Spleen (tissue), 11 donors: ENCODE results near the gene TNPO3. TPM values are rescaled to one million over a fixed set of nuclear protein-coding genes. Genes with fewer than 3 reads are reported as not detected.
A peak's percentile ranks its signal among the peaks of the same experiment; 100 is the strongest.

Source experiments
- DNase-seq: peaks from one replicate; pipeline ENCODE4 v3.0.0-alpha.2; 2020
- H3K27ac ChIP-seq, 8 donors: fragments of 200-600 bp; sonication (generic) in 7 of 8; 1 replicate in 4 of 8; 2 replicates in 4 of 8; pipeline versions ENCODE4 v1.5.0 to v1.8.0; 2016 to 2021; ENCODE audit warnings: inconsistent platforms in 4 of 8, mild to moderate bottlenecking in 4 of 8, moderate library complexity in 1 of 8
- H3K27me3 ChIP-seq, 7 donors: fragments of 200-600 bp; sonication (generic) in 6 of 7; replicated peaks in 1 of 7; 1 replicate in 4 of 7; 2 replicates in 3 of 7; pipeline versions ENCODE4 v1.5.0 to v1.8.0; 2016 to 2021; ENCODE audit warnings: inconsistent platforms in 3 of 7, mild to moderate bottlenecking in 1 of 7
- H3K36me3 ChIP-seq, 6 donors: fragments of 200-600 bp; sonication (generic) in 5 of 6; 1 replicate in 4 of 6; 2 replicates in 2 of 6; pipeline versions ENCODE4 v1.5.0 to v1.8.0; 2016 to 2021; ENCODE audit warnings: inconsistent platforms in 2 of 6
- H3K4me1 ChIP-seq, 6 donors: fragments of 200-600 bp; sonication (generic) in 5 of 6; 1 replicate in 3 of 6; 2 replicates in 3 of 6; pipeline versions ENCODE4 v1.5.0 to v1.8.0; 2016 to 2021; ENCODE audit warnings: inconsistent platforms in 3 of 6
- H3K4me3 ChIP-seq, 8 donors: fragments of 200-600 bp; sonication (generic) in 7 of 8; 1 replicate in 4 of 8; 2 replicates in 4 of 8; pipeline versions ENCODE4 v1.5.0 to v1.8.0; 2016 to 2021; ENCODE audit warnings: inconsistent platforms in 4 of 8, mild to moderate bottlenecking in 4 of 8, moderate library complexity in 2 of 8
- H3K9me3 ChIP-seq, 8 donors: fragments of 200-600 bp; sonication (generic) in 7 of 8; 1 replicate in 4 of 8; 2 replicates in 4 of 8; pipeline versions ENCODE4 v1.5.0 to v1.8.0; 2016 to 2021; ENCODE audit warnings: inconsistent platforms in 4 of 8
- POLR2A ChIP-seq, 3 donors: fragments of 450-650 bp; IDR thresholded peaks; one replicate each; pipeline ENCODE4 v1.5.1; 2017; ENCODE audit warnings: antibody characterized with exemption in 3 of 3, mild to moderate bottlenecking in 1 of 3
- POLR2AphosphoS5 ChIP-seq, 3 donors: sonication (generic); formaldehyde crosslinking; IDR thresholded peaks; one replicate each; pipeline ENCODE4 v1.5.1; 2017; ENCODE audit warnings: antibody characterized with exemption in 3 of 3
- WGBS, 5 donors: extraction: QIAGEN DNeasy Blood & Tissue Kit in 3 of 5; methylation state at CpG; one replicate each; pipeline versions ENCODE4 v1.1.5 to v1.1.7; 2013 to 2018; 5-methylcytosine and 5-hydroxymethylcytosine counted together
- intact Hi-C: fragments of 100-400 bp; cut with DNase I; formaldehyde crosslinking; loops from one replicate; pipeline ENCODE4 v1.15.0; 2023; ENCODE audit warnings: low total_unique reads
- polyA plus RNA-seq, 3 donors: library from polyadenylated mRNA; stranded (reverse); fragments of 200-250 nt; gene quantifications; one replicate each; pipeline ENCODE4 v1.2.1, GENCODE V29; 2013
- total RNA-seq, 7 donors: library from RNA; depleted of rRNA in 3 of 7; stranded (reverse); fragments of >200 nt in 3 of 7; fragmentation: NEBNext Ultra II Directional in 4 of 7; extraction: Animal tissue kit (Norgen Biotek cat#: 25700) in 4 of 7; gene quantifications; one replicate each; pipeline versions ENCODE4 v1.1.0 to v1.2.1, GENCODE V29; 2016 to 2021
- TF ChIP-seq, protein P1 (sequence below), 11 experiments: fragments of 200-600 bp in 7 of 11; fragments of 450-650 bp in 4 of 11; sonication (generic) in 4 of 11; IDR thresholded peaks in 8 of 11; conservative IDR thresholded peaks in 3 of 11; 1 replicate in 7 of 11; 2 replicates in 4 of 11; pipeline versions ENCODE4 v1.4.0 to v1.8.0; 2016 to 2021; ENCODE audit warnings: antibody characterized with exemption in 11 of 11, inconsistent platforms in 4 of 11, mild to moderate bottlenecking in 1 of 11
- donor health status: healthy with polysubstance abuse.
- donor health status: DM: no; HTN: no; CAD: no; lungs with moderate emphysema.
- donor health status: DM: no; HTN: no; CAD: no.
- donor health status: Bipolar disorder and iron deficiency.
- donor health status: healthy.
- donor health status: DM: no; HTN: no; CAD: no.
- donor health status: DM: yes; HTN: yes; CAD: no.

The TNPO3 gene
- total and polyA plus RNA-seq, 10 donors, result 11.2 to 49.0 (median 35.1) TPM

DNA sequence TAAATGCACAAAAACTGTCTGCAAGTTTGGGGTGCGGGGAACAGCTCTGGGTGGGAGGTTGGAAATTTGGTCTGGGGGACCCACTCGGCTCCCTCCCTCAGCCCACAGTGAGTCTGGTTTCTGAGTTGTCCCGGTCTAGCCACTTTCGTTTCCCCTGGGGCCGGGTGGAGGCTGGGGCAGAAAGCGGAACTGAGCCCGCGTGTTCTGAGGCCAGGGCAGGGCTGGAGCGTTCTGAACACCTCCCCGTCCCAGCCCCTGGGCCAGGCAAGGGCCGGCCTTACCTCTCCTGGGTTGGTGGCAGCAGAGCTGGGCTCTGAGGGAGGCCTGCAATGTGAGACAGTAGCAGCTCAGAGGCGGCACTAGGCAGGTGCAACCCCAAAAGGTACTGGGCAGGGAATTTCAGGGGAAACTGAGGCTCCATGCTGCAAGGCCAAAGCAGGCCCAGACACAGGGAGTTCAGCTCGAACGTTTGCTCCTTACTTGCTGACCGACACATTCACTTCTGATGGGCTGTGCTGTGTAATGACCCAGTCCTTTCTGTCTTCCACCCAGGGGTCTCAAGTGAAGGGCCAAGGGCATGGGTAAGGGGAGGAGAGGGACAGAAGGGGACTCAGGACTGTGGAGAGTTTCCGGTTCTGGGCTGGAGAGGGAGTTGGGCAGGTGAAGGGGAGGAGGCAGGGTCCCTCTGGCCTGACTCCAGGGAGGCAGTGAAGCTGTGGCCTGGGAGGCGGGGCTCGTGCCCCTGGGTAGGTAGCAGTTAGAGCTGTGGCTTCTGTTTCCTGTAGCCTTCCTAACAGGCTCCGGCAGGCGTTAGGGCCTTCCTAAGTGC is 114.2 kb downstream of the TNPO3 start:
- H3K27ac ChIP-seq, result peak overlapping the region; percentile 45 to 91 (median 84)
- H3K36me3 ChIP-seq, result peaks cover 0 to 41% (median 10%) of the 10 kb centered on the region in 6 donors
- H3K27me3 ChIP-seq, result peaks cover 0 to 32% (median 0%) of the 10 kb centered on the region in 7 donors
- TF ChIP-seq POLR2A (IDR thresholded peaks at IDR 0.05) (peak in 1 of 3 donors; percentile 21), POLR2AphosphoS5 (IDR thresholded peaks at IDR 0.05) (peak; percentile 55 to 76 (median 71))
- TF ChIP-seq, protein P1, sequence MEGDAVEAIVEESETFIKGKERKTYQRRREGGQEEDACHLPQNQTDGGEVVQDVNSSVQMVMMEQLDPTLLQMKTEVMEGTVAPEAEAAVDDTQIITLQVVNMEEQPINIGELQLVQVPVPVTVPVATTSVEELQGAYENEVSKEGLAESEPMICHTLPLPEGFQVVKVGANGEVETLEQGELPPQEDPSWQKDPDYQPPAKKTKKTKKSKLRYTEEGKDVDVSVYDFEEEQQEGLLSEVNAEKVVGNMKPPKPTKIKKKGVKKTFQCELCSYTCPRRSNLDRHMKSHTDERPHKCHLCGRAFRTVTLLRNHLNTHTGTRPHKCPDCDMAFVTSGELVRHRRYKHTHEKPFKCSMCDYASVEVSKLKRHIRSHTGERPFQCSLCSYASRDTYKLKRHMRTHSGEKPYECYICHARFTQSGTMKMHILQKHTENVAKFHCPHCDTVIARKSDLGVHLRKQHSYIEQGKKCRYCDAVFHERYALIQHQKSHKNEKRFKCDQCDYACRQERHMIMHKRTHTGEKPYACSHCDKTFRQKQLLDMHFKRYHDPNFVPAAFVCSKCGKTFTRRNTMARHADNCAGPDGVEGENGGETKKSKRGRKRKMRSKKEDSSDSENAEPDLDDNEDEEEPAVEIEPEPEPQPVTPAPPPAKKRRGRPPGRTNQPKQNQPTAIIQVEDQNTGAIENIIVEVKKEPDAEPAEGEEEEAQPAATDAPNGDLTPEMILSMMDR (IDR thresholded peaks at IDR 0.05 in 8 of 11, conservative IDR thresholded peaks at IDR 0.05 in 3 of 11), result no peak
- WGBS, 5 donors, result 15 to 48% (median 29%) methylated on average over 19 to 20 of the region's 20 CpGs
- peak; percentile 97 for DNase-seq
- no peaks in the 10 kb centered on the region for H3K9me3 ChIP-seq
- H3K4me3 ChIP-seq, result peak overlapping the region in 7 of 8 donors; percentile 16 to 88 (median 79)
- intact Hi-C loops, result no loop called here
- peaks cover 0 to 89% (median 53%) of the 10 kb centered on the region in 6 donors for H3K4me1 ChIP-seq

DNA sequence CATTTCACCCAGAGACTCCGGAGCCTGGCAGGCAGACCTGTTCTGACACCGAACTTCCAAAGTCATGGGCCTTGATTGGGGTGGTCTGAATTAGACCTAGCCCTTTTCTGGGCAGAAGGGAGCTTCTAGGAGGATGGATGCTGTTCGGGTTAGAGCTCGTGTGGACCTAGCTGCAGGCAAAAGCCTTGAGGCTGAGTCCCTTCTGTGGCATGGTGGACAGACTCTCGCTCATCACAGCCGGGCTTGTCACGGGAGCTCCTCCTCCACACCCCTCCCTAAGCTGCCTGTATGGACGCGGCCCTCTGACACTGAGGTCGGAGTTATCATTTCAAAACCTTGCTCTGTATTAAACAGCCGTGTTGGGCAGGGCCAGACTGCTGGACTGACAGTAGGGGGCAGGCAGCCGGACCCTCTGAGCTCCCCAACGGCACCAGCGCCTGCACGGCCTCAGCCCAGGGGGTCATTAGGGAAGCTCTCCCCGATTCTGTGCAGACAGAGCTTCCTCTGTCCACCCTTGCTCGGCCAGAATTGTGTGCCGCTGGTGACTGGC is 115.0 kb downstream of the TNPO3 start:
- TF ChIP-seq POLR2AphosphoS5 (IDR thresholded peaks at IDR 0.05), result no peak
- no peak for TF ChIP-seq POLR2A (IDR thresholded peaks at IDR 0.05)
- TF ChIP-seq, protein P1 (IDR thresholded peaks at IDR 0.05 in 8 of 11, conservative IDR thresholded peaks at IDR 0.05 in 3 of 11), result no peak
- peak; percentile 83 for DNase-seq
- peaks cover 0 to 96% (median 61%) of the 10 kb centered on the region in 6 donors for H3K4me1 ChIP-seq
- H3K4me3 ChIP-seq, result peak overlapping the region in 7 of 8 donors; percentile 16 to 88 (median 79)
- H3K9me3 ChIP-seq, result no peaks in the 10 kb centered on the region
- H3K27ac ChIP-seq, result peak overlapping the region; percentile 45 to 91 (median 84)
- peaks cover 0 to 34% (median 3%) of the 10 kb centered on the region in 6 donors for H3K36me3 ChIP-seq
- WGBS, 5 donors, result 36 to 54% (median 41%) methylated on average over 11 to 18 of the region's 18 CpGs
- H3K27me3 ChIP-seq, result peaks cover 0 to 32% (median 0%) of the 10 kb centered on the region in 7 donors
- intact Hi-C loops, result no loop called here

DNA sequence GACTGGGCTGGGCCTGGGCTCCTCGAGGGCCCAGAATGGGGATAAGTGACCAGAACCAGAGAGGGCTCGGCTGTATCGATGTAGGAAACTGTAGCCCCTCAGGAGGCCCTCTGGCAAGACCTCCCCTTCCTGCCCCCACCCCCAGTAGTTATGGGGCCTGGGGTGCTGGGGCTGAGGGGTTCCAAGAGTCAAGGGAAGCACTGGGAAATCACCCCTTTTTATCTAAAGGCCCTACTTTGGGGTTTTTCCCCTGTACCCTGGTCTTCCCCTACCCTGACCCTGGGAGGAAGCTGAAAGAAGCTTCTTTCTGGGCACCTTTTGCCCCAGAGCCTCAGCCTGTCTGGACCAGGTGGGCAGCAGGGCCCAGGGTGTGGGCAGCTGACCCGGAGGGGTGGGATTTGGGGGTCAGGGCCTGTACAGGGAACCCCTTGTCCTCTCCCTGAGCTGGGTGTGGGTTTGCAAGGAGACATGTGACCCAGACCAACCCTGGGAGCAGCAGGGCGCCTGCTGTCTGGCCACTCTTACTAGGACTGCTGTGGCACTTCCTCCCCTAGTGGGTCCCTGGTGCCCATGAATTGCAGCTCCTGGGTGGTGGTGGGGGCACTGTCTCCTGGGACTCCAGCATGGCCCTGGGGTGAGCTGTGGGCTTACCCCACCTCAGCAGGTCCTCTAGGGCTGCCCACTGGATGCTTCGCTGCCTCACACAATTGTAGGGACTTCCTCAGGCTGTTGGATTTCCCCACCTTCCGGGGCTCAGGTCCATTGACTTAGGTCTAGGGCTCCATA is 115.6 kb downstream of the TNPO3 start:
- Histone ChIP-seq H3K9me3 (no peaks in the 10 kb centered on the region), H3K36me3 (peaks cover 0 to 27% (median 3%) of the 10 kb centered on the region in 6 donors), H3K4me3 (peak overlapping the region; percentile 49 to 88 (median 78)), H3K4me1 (peaks cover 4 to 97% (median 68%) of the 10 kb centered on the region in 6 donors), H3K27ac (peak overlapping the region; percentile 63 to 91 (median 84)), H3K27me3 (peaks cover 0 to 32% (median 0%) of the 10 kb centered on the region in 7 donors)
- DNase-seq, result peak; percentile 81
- WGBS, 5 donors, result 4 to 49% (median 25%) methylated on average over 3 to 7 of the region's 7 CpGs
- peak in 2 of 3 donors; percentile 5 to 54 for TF ChIP-seq POLR2AphosphoS5 (IDR thresholded peaks at IDR 0.05)
- no peak for TF ChIP-seq POLR2A (IDR thresholded peaks at IDR 0.05)
- intact Hi-C loops, result no loop called here

DNA sequence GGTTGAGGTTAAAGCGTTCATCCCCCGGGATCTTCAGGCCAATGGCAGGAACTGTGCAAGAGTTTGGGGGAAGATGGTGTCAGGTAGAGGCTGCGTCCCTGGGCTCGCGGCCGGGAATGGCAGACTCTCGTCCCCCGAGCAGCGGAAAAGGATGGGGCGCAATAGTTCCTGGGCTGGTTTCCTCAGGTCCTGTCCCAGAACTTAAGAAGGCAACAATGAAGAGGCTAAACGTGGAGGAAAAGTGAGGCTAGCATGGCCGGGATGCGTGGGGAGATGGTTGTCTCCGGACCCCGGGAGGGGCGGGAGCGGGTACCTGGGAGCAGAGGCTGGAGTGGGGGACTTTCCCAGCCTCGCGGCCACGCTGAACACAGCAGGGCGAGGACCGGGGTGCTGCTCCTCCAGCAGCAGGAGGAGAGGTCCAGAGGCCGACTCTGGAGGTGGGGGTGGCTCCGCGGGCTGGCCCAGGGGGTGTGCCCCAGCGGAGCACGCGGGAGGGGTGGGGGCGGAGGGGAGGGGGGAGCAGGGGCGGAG is 116.3 kb downstream of the TNPO3 start:
- intact Hi-C loops, result no loop called here
- H3K9me3 ChIP-seq, result no peaks in the 10 kb centered on the region
- H3K36me3 ChIP-seq, result peaks cover 0 to 20% (median under 1%) of the 10 kb centered on the region in 6 donors
- H3K4me3 ChIP-seq, result peak overlapping the region; percentile 49 to 88 (median 78)
- peak overlapping the region; percentile 63 to 91 (median 84) for H3K27ac ChIP-seq
- WGBS, 5 donors, result 1 to 7% (median 2%) methylated on average over 19 to 30 of the region's 30 CpGs
- peaks cover 9 to 97% (median 74%) of the 10 kb centered on the region in 6 donors for H3K4me1 ChIP-seq
- peak; percentile 88 for DNase-seq
- H3K27me3 ChIP-seq, result peaks cover 0 to 32% (median 0%) of the 10 kb centered on the region in 7 donors
- TF ChIP-seq, protein P1 (IDR thresholded peaks at IDR 0.05 in 8 of 11, conservative IDR thresholded peaks at IDR 0.05 in 3 of 11), result no peak
- TF ChIP-seq POLR2AphosphoS5 (IDR thresholded peaks at IDR 0.05), result peak in 2 of 3 donors; percentile 53 to 61
